H9 (cell line): ENCODE results near the gene TSPAN8. TPM values are rescaled to one million over a fixed set of nuclear protein-coding genes. Genes with fewer than 3 reads are reported as not detected.

Experiments
- DNase-seq: peaks from one replicate; pipeline ENCODE4 v3.0.0-alpha.2; 2017
- H2AFZ ChIP-seq: one replicate; pipeline ENCODE4 v1.6.1; 2013; ENCODE audit warnings: mild to moderate bottlenecking, low read length, control low read depth, moderate library complexity
- H2AK5ac ChIP-seq: 2 replicates; pipeline ENCODE4 v1.6.1; 2013; ENCODE audit warnings: low read length, control low read depth, mixed read lengths; ENCODE audit not compliant: insufficient read length
- H2BK120ac ChIP-seq: one replicate; pipeline ENCODE4 v1.6.1; 2013; ENCODE audit warnings: low read depth, mild to moderate bottlenecking, low read length, control low read depth, inconsistent platforms; ENCODE audit not compliant: poor library complexity, severe bottlenecking
- H2BK12ac ChIP-seq: 2 replicates; pipeline ENCODE4 v1.6.1; 2013; ENCODE audit warnings: low read length, control low read depth, mixed read lengths, low read depth; ENCODE audit not compliant: insufficient read length
- H2BK15ac ChIP-seq: 2 replicates; pipeline ENCODE4 v1.6.1; 2013; ENCODE audit warnings: low read depth, low read length, control low read depth
- H2BK20ac ChIP-seq: one replicate; pipeline ENCODE4 v1.6.1; 2013; ENCODE audit warnings: low read depth, mild to moderate bottlenecking, low read length, control low read depth, inconsistent platforms; ENCODE audit not compliant: poor library complexity, severe bottlenecking
- H2BK5ac ChIP-seq: 2 replicates; pipeline ENCODE4 v1.6.1; 2013; ENCODE audit warnings: low read length, control low read depth, mixed read lengths; ENCODE audit not compliant: insufficient read length
- H3K14ac ChIP-seq: 2 replicates; pipeline ENCODE4 v1.6.1; 2013; ENCODE audit warnings: low read length, control low read depth; ENCODE audit not compliant: insufficient read depth
- H3K18ac ChIP-seq: 2 replicates; pipeline ENCODE4 v1.6.1; 2013; ENCODE audit warnings: low read depth, mild to moderate bottlenecking, mixed read lengths, low read length, control low read depth; ENCODE audit not compliant: insufficient read length
- H3K23ac ChIP-seq: 2 replicates; pipeline ENCODE4 v1.6.1; 2013; ENCODE audit warnings: low read length, control low read depth, mixed read lengths, low read depth; ENCODE audit not compliant: insufficient read length
- H3K23me2 ChIP-seq: 2 replicates; pipeline ENCODE4 v1.6.1; 2013; ENCODE audit warnings: low read depth, mild to moderate bottlenecking, mixed read lengths, low read length, control low read depth; ENCODE audit not compliant: insufficient read length, poor library complexity, severe bottlenecking
- H3K27ac ChIP-seq: 2 replicates; pipeline ENCODE4 v1.5.1; 2013; ENCODE audit warnings: low read length, control low read depth, mixed read lengths, low read depth; ENCODE audit not compliant: insufficient read length
- H3K27me3 ChIP-seq: 2 replicates; pipeline ENCODE4 v1.6.1; 2013; ENCODE audit warnings: low read length, control low read depth, inconsistent platforms; ENCODE audit not compliant: insufficient read depth
- H3K4ac ChIP-seq: 2 replicates; pipeline ENCODE4 v1.6.1; 2013; ENCODE audit warnings: low read depth, mild to moderate bottlenecking, control low read depth, inconsistent platforms, low read length, moderate library complexity
- H3K4me1 ChIP-seq: 2 replicates; pipeline ENCODE4 v1.6.1; 2013; ENCODE audit warnings: low read length, control low read depth, inconsistent platforms; ENCODE audit not compliant: insufficient read depth
- H3K4me2 ChIP-seq: 2 replicates; pipeline ENCODE4 v1.6.1; 2013; ENCODE audit warnings: low read length, control low read depth, mixed read lengths; ENCODE audit not compliant: insufficient read length, insufficient read depth
- H3K56ac ChIP-seq: 2 replicates; pipeline ENCODE4 v1.6.1; 2013; ENCODE audit warnings: low read depth, mild to moderate bottlenecking, mixed read lengths, low read length, control low read depth; ENCODE audit not compliant: insufficient read length
- H3K79me1 ChIP-seq: 2 replicates; pipeline ENCODE4 v1.6.1; 2013; ENCODE audit warnings: low read depth, mild to moderate bottlenecking, moderate library complexity, low read length, control low read depth, inconsistent platforms; ENCODE audit not compliant: insufficient read depth, poor library complexity, severe bottlenecking
- H3K79me2 ChIP-seq: 2 replicates; pipeline ENCODE4 v1.6.1; 2013; ENCODE audit warnings: low read length, control low read depth, inconsistent platforms; ENCODE audit not compliant: insufficient read depth
- H3K9ac ChIP-seq: 2 replicates; pipeline ENCODE4 v1.6.1; 2013; ENCODE audit warnings: low read length, control low read depth, mixed read lengths; ENCODE audit not compliant: insufficient read length; ENCODE audit errors: extremely low read depth
- H3K9me3 ChIP-seq: one replicate; pipeline ENCODE4 v1.6.1; 2013; ENCODE audit warnings: low read depth, low read length, inconsistent platforms; ENCODE audit not compliant: control insufficient read depth
- H3T11ph ChIP-seq: one replicate; pipeline ENCODE4 v1.6.1; 2013; ENCODE audit warnings: mild to moderate bottlenecking, low read length, control low read depth, inconsistent platforms
- H4K20me1 ChIP-seq: one replicate; pipeline ENCODE4 v1.6.1; 2013; ENCODE audit not compliant: control insufficient read depth, insufficient read length, insufficient read depth
- H4K5ac ChIP-seq: 2 replicates; pipeline ENCODE4 v1.6.1; 2013; ENCODE audit warnings: low read depth, mild to moderate bottlenecking, mixed read lengths, low read length, control low read depth; ENCODE audit not compliant: insufficient read length
- H4K8ac ChIP-seq: replicated peaks from 2 replicates; pipeline ENCODE4 v1.6.1; 2013; ENCODE audit warnings: low read length, control low read depth, mixed read lengths, low read depth; ENCODE audit not compliant: insufficient read length
- H4K91ac ChIP-seq: 2 replicates; pipeline ENCODE4 v1.6.1; 2013; ENCODE audit warnings: low read depth, mild to moderate bottlenecking, moderate library complexity, mixed read lengths, low read length, control low read depth; ENCODE audit not compliant: insufficient read length
- H3K27ac Mint-ChIP-seq, 3 experiments: 2 replicates in 2 of 3; 3 replicates in 1 of 3; pipeline ENCODE4 v1.8.0; 2020 to 2021; ENCODE audit warnings: mixed read lengths in 3 of 3, mild to moderate bottlenecking in 1 of 3, moderate library complexity in 1 of 3
- H3K27me3 Mint-ChIP-seq: 2 replicates; pipeline ENCODE4 v1.8.0; 2021; ENCODE audit warnings: low read depth, mild to moderate bottlenecking, moderate library complexity, mixed read lengths
- H3K36me3 Mint-ChIP-seq, 3 experiments: 2 replicates in 2 of 3; 3 replicates in 1 of 3; pipeline ENCODE4 v1.8.0; 2020 to 2021; ENCODE audit warnings: low read depth in 3 of 3, mixed read lengths in 3 of 3; ENCODE audit not compliant: insufficient read depth in 1 of 3
- H3K4me1 Mint-ChIP-seq, 2 experiments: 2 replicates each; pipeline ENCODE4 v1.8.0; 2020; ENCODE audit warnings: mixed read lengths in 2 of 2
- H3K4me3 Mint-ChIP-seq, 2 experiments: 2 replicates in 1 of 2; 3 replicates in 1 of 2; pipeline ENCODE4 v1.8.0; 2020 to 2021; ENCODE audit warnings: mild to moderate bottlenecking in 2 of 2, mixed read lengths in 2 of 2, moderate library complexity in 1 of 2
- H3K9me3 Mint-ChIP-seq, 2 experiments: 2 replicates in 1 of 2; 3 replicates in 1 of 2; pipeline ENCODE4 v1.8.0; 2020; ENCODE audit warnings: mild to moderate bottlenecking in 2 of 2, mixed read lengths in 2 of 2, moderate library complexity in 1 of 2
- WGBS: extraction: QIAGEN DNeasy Blood & Tissue Kit; methylation state at CpG from one replicate; pipeline ENCODE4 v1.1.7; 2013; ENCODE audit warnings: missing lambda C conversion rate, low lambda C conversion rate, mixed read lengths; ENCODE audit not compliant: insufficient read length; ENCODE audit errors: extremely low coverage; 5-methylcytosine and 5-hydroxymethylcytosine counted together
- total RNA-seq: library from RNA; stranded (reverse); gene quantifications from 2 replicates; pipeline ENCODE4 v1.2.1, GENCODE V29; 2021
- TF ChIP-seq, protein P1 (sequence below): fragments of 200-600 bp; sonication (generic); conservative IDR thresholded peaks from 3 replicates; pipeline ENCODE4 v1.8.0; 2021; ENCODE audit warnings: antibody characterized with exemption, mild to moderate bottlenecking

The TSPAN8 gene
- total RNA-seq, 1 experiment from 2014 or later: not detected

GRCh38 chr12:71138011-71138410 lies 19.8 kb downstream of the TSPAN8 start:
- Histone ChIP-seq H2BK5ac (no peak overlapping the region), H3K23ac (no peak overlapping the region), H2BK20ac (no peak overlapping the region), H3T11ph (no peak overlapping the region), H3K9ac (no peak overlapping the region), H3K14ac (no peak overlapping the region), H3K79me1 (no peaks in the 10 kb centered on the region), H3K4ac (no peak overlapping the region), H4K91ac (no peak overlapping the region), H2BK15ac (no peak overlapping the region), H3K27ac (no peak overlapping the region), H2AK5ac (no peak overlapping the region), H4K5ac (no peak overlapping the region), H3K18ac (no peak overlapping the region), H3K9me3 (no peaks in the 10 kb centered on the region), H3K23me2 (no peaks in the 10 kb centered on the region), H3K56ac (no peak overlapping the region), H3K27me3 (no peaks in the 10 kb centered on the region), H2AFZ (no peak overlapping the region), H3K4me1 (no peaks in the 10 kb centered on the region), H3K79me2 (no peaks in the 10 kb centered on the region), H2BK120ac (no peak overlapping the region), H4K20me1 (no peaks in the 10 kb centered on the region), H4K8ac (no peak overlapping the region), H2BK12ac (no peak overlapping the region), H3K4me2 (no peak overlapping the region)
- no peak for DNase-seq
- H3K27ac Mint-ChIP-seq: peak overlapping the region in 1 of 3 experiments; percentile 10; a peak in 1 of 7 replicates
- H3K9me3 Mint-ChIP-seq: no peaks in the 10 kb centered on the region
- H3K4me3 Mint-ChIP-seq: no peak overlapping the region
- H3K4me1 Mint-ChIP-seq: peaks cover 12 to 15% of the 10 kb centered on the region in 2 experiments
- TF ChIP-seq, protein P1, sequence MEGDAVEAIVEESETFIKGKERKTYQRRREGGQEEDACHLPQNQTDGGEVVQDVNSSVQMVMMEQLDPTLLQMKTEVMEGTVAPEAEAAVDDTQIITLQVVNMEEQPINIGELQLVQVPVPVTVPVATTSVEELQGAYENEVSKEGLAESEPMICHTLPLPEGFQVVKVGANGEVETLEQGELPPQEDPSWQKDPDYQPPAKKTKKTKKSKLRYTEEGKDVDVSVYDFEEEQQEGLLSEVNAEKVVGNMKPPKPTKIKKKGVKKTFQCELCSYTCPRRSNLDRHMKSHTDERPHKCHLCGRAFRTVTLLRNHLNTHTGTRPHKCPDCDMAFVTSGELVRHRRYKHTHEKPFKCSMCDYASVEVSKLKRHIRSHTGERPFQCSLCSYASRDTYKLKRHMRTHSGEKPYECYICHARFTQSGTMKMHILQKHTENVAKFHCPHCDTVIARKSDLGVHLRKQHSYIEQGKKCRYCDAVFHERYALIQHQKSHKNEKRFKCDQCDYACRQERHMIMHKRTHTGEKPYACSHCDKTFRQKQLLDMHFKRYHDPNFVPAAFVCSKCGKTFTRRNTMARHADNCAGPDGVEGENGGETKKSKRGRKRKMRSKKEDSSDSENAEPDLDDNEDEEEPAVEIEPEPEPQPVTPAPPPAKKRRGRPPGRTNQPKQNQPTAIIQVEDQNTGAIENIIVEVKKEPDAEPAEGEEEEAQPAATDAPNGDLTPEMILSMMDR: peak; percentile 48; the same call in 2 of the 3 replicates
- WGBS: no CpG with 5 or more reads among the region's 3 CpGs
- H3K27me3 Mint-ChIP-seq: no peaks in the 10 kb centered on the region
- no peaks in the 10 kb centered on the region; a peak in 1 of 7 replicates for H3K36me3 Mint-ChIP-seq
